Trophoblast cell (in vitro differentiated cells and primary cell): ENCODE measurements around the gene KDELR1.
A peak's percentile ranks its signal among the peaks of the same experiment; 100 is the strongest.
"Not testable (repeated sequence)": the region's sequence is repeated elsewhere in the genome, so short reads cannot be mapped to it uniquely, and the experiment has no call there.

Experiments used
- DNase-seq, 2 donors: peaks; one replicate each; pipeline ENCODE4 v3.0.0-alpha.2; 2016
- H2AFZ ChIP-seq: 2 replicates; pipeline ENCODE4 v1.6.1; 2013; ENCODE audit warnings: low read length, moderate library complexity, mild to moderate bottlenecking; ENCODE audit not compliant: insufficient read depth, poor library complexity
- H2AK5ac ChIP-seq: 2 replicates; pipeline ENCODE4 v1.6.1; 2013; ENCODE audit warnings: mild to moderate bottlenecking, low read length
- H2BK120ac ChIP-seq: 2 replicates; pipeline ENCODE4 v1.6.1; 2013; ENCODE audit warnings: low read length, mild to moderate bottlenecking, moderate library complexity; ENCODE audit not compliant: insufficient read depth, poor library complexity
- H2BK12ac ChIP-seq: 2 replicates; pipeline ENCODE4 v1.6.1; 2013; ENCODE audit warnings: mild to moderate bottlenecking, low read length, moderate library complexity
- H2BK5ac ChIP-seq: 2 replicates; pipeline ENCODE4 v1.6.1; 2013; ENCODE audit warnings: low read length, low read depth, moderate library complexity, mild to moderate bottlenecking; ENCODE audit not compliant: poor library complexity
- H3K14ac ChIP-seq: 2 replicates; pipeline ENCODE4 v1.6.1; 2013; ENCODE audit warnings: mild to moderate bottlenecking, low read length
- H3K18ac ChIP-seq: 2 replicates; pipeline ENCODE4 v1.6.1; 2013; ENCODE audit warnings: mild to moderate bottlenecking, low read length
- H3K23ac ChIP-seq: 2 replicates; pipeline ENCODE4 v1.6.1; 2013; ENCODE audit warnings: low read length
- H3K27ac ChIP-seq: 2 replicates; pipeline ENCODE4 v1.5.1; 2013; ENCODE audit warnings: low read depth, mild to moderate bottlenecking, inconsistent platforms, low read length, moderate library complexity
- H3K27me3 ChIP-seq: 2 replicates; pipeline ENCODE4 v1.6.1; 2013; ENCODE audit warnings: inconsistent platforms, mild to moderate bottlenecking, low read length, moderate library complexity; ENCODE audit not compliant: insufficient read depth
- H3K36me3 ChIP-seq, 2 experiments: 1 replicate in 1 of 2; 2 replicates in 1 of 2; pipeline ENCODE4 v1.6.1; 2013; ENCODE audit warnings: low read length in 2 of 2, mild to moderate bottlenecking in 2 of 2, moderate library complexity in 1 of 2; ENCODE audit not compliant: insufficient read depth in 2 of 2, control insufficient read depth in 1 of 2
- H3K4ac ChIP-seq: 2 replicates; pipeline ENCODE4 v1.6.1; 2013; ENCODE audit warnings: low read depth, mild to moderate bottlenecking, low read length, moderate library complexity
- H3K4me1 ChIP-seq, 2 experiments: 1 replicate in 1 of 2; 2 replicates in 1 of 2; pipeline ENCODE4 v1.6.1; 2013; ENCODE audit warnings: low read length in 2 of 2, mild to moderate bottlenecking in 2 of 2, moderate library complexity in 1 of 2; ENCODE audit not compliant: insufficient read depth in 2 of 2, control insufficient read depth in 1 of 2
- H3K4me2 ChIP-seq: 2 replicates; pipeline ENCODE4 v1.6.1; 2013; ENCODE audit warnings: inconsistent platforms, mild to moderate bottlenecking, low read length, moderate library complexity
- H3K4me3 ChIP-seq: 2 replicates; pipeline ENCODE4 v1.5.1; 2013; ENCODE audit warnings: mild to moderate bottlenecking, low read depth, low read length, inconsistent platforms
- H3K79me1 ChIP-seq: one replicate; pipeline ENCODE4 v1.6.1; 2013; ENCODE audit warnings: low read length
- H3K79me2 ChIP-seq: 2 replicates; pipeline ENCODE4 v1.6.1; 2013; ENCODE audit warnings: low read length, mild to moderate bottlenecking; ENCODE audit not compliant: control insufficient read depth, insufficient read depth, poor library complexity
- H3K9ac ChIP-seq: 2 replicates; pipeline ENCODE4 v1.6.1; 2013; ENCODE audit warnings: mild to moderate bottlenecking, low read length
- H3K9me3 ChIP-seq: 2 replicates; pipeline ENCODE4 v1.6.1; 2013; ENCODE audit warnings: low read depth, mild to moderate bottlenecking, control low read depth, inconsistent platforms, low read length; ENCODE audit not compliant: insufficient read depth
- H4K12ac ChIP-seq: 2 replicates; pipeline ENCODE4 v1.6.1; 2013; ENCODE audit warnings: low read depth, mild to moderate bottlenecking, low read length, moderate library complexity
- H4K8ac ChIP-seq: 2 replicates; pipeline ENCODE4 v1.6.1; 2013; ENCODE audit warnings: low read depth, mild to moderate bottlenecking, low read length, moderate library complexity
- H4K91ac ChIP-seq: one replicate; pipeline ENCODE4 v1.6.1; 2013; ENCODE audit warnings: low read depth, mild to moderate bottlenecking, low read length, moderate library complexity
- WGBS: extraction: QIAGEN DNeasy Blood & Tissue Kit; methylation state at CpG from one replicate; pipeline ENCODE4 v1.1.7; 2013; ENCODE audit warnings: missing lambda C conversion rate; ENCODE audit not compliant: insufficient read length, insufficient coverage; ENCODE audit errors: extremely low coverage; 5-methylcytosine and 5-hydroxymethylcytosine counted together

KDELR1 gene

GRCh38 chr19:48394331-48395169 lies 3.2 kb upstream of the KDELR1 start:
- Histone ChIP-seq H2BK12ac (peak overlapping the region; percentile 19), H3K9me3 (peaks cover 2% of the 10 kb centered on the region), H3K27me3 (peaks cover 18% of the 10 kb centered on the region), H3K4me3 (peak overlapping the region; percentile 51), H4K8ac (peak overlapping the region; percentile 30), H3K27ac (no peak overlapping the region), H3K79me2 (peaks cover 20% of the 10 kb centered on the region), H2BK120ac (no peak overlapping the region), H4K91ac (peak overlapping the region; percentile 45), H3K36me3 (peaks cover under 1% of the 10 kb centered on the region in 2 experiments), H3K14ac (peak overlapping the region; percentile 50), H4K12ac (no peak overlapping the region), H3K4ac (no peak overlapping the region), H2BK5ac (no peak overlapping the region), H2AK5ac (peak overlapping the region; percentile 28), H3K4me1 (peaks cover 18 to 32% of the 10 kb centered on the region in 2 experiments), H2AFZ (no peak overlapping the region), H3K79me1 (peaks cover 34% of the 10 kb centered on the region), H3K9ac (no peak overlapping the region), H3K4me2 (peak overlapping the region; percentile 84), H3K18ac (peak overlapping the region; percentile 19), H3K23ac (peak overlapping the region; percentile 55)
- WGBS: no CpG with 5 or more reads among the region's 38 CpGs
- no peak for DNase-seq

DNA sequence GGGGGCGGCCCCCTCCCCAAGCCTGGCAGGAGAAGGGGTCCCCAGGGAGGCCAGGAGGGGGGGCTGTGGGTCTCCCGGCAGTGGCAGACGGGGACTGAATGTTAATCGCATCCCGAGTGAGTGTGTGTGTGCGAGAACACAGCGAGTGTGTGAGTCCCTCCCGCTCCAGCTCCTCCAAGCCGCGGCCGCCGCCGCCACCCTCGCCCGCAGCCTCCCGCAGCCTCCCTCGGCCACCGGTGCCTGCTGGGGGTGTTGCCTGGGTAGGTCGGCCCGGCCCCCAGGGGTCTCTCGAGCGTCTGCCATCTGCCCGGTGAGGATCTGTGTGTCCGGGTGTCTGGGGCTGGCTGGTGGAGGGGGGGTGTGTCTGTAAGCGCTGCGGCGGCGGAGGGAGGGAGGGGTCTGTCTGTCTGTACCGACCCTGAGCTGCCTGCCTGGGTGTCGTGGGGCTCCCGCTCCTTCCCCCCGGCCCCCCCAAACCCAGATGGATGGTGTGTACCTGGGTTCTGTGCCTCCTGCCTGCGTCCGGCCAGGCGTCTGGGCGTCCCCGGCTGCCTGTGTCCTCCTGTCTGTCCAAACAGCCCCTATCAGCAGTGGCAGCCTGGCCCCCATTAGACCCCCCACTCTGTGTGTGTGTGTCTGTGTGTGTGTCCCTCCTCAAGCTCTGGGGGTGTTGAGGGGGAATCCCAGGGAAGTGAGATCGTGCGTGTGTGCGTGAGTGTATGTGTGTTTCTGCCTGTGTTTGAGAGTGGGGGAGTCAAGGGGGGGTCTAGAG lies 2.4 kb upstream of the KDELR1 start, which contains the start of gene GRIN2D:
Gene GRIN2D (plus strand): TSS at position 110 of the 772 bp plus-strand sequence. CDS start 4,725 bp downstream, outside the sequence.
- peak within 1 kb of the TSS; percentile 2 for H3K27ac ChIP-seq
- peaks cover 31% of the 10 kb centered on the region for H3K79me1 ChIP-seq
- DNase-seq: peak; percentile 59 to 74
- peaks cover 2% of the 10 kb centered on the region for H3K9me3 ChIP-seq
- H3K4me2 ChIP-seq: peak within 1 kb of the TSS; percentile 84
- peak within 1 kb of the TSS; percentile 51 for H2BK12ac ChIP-seq
- peak within 1 kb of the TSS; percentile 44 for H4K8ac ChIP-seq
- H3K4me1 ChIP-seq: peaks cover 18 to 32% of the 10 kb centered on the region in 2 experiments
- H3K79me2 ChIP-seq: peaks cover 20% of the 10 kb centered on the region
- H2AK5ac ChIP-seq: peak within 1 kb of the TSS; percentile 58
- H3K27me3 ChIP-seq: peaks cover 18% of the 10 kb centered on the region
- peak within 1 kb of the TSS; percentile 63 for H3K18ac ChIP-seq
- H2AFZ ChIP-seq: peak within 1 kb of the TSS; percentile 42
- peak within 1 kb of the TSS; percentile 51 for H3K4me3 ChIP-seq
- H4K12ac ChIP-seq: peak within 1 kb of the TSS; percentile 72
- H3K36me3 ChIP-seq: peaks cover 6 to 8% of the 10 kb centered on the region in 2 experiments
- peak within 1 kb of the TSS; percentile 83 for H3K14ac ChIP-seq
- no peak within 1 kb of the TSS for H2BK5ac ChIP-seq
- H3K9ac ChIP-seq: no peak within 1 kb of the TSS
- no CpG with 5 or more reads among the region's 40 CpGs for WGBS
- peak within 1 kb of the TSS; percentile 75 for H2BK120ac ChIP-seq
- H3K23ac ChIP-seq: no peak within 1 kb of the TSS
- peak within 1 kb of the TSS; percentile 21 for H3K4ac ChIP-seq
- peak within 1 kb of the TSS; percentile 45 for H4K91ac ChIP-seq

- Histone ChIP-seq H3K18ac (peak overlapping the region; percentile 63), H3K4me3 (peak overlapping the region; percentile 11), H2AFZ (peak overlapping the region; percentile 42), H3K9ac (no peak overlapping the region), H3K36me3 (peaks cover 10 to 12% of the 10 kb centered on the region in 2 experiments), H3K4me1 (peaks cover 16 to 30% of the 10 kb centered on the region in 2 experiments), H2AK5ac (peak overlapping the region; percentile 58), H4K91ac (peak overlapping the region; percentile 12), H2BK5ac (no peak overlapping the region), H4K12ac (no peak overlapping the region), H3K27me3 (peaks cover 18% of the 10 kb centered on the region), H3K4ac (peak overlapping the region; percentile 21), H3K14ac (no peak overlapping the region), H3K9me3 (peaks cover 2% of the 10 kb centered on the region), H3K79me2 (peaks cover 18% of the 10 kb centered on the region), H2BK120ac (peak overlapping the region; percentile 75), H2BK12ac (peak overlapping the region; percentile 51), H3K4me2 (peak overlapping the region; percentile 84), H3K23ac (no peak overlapping the region), H3K79me1 (peaks cover 29% of the 10 kb centered on the region), H3K27ac (no peak overlapping the region), H4K8ac (peak overlapping the region; percentile 44)
- no CpG with 5 or more reads among the region's 15 CpGs for WGBS
- peak; percentile 35 to 54 for DNase-seq
Measured at GRCh38 chr19:48392860-48393558, 1.7 kb upstream of the KDELR1 start.

GRCh38 chr19:48392006-48392344 lies 624 bp upstream of the KDELR1 start:
- H3K9me3 ChIP-seq, H2BK12ac ChIP-seq, H3K4me3 ChIP-seq, H3K4me2 ChIP-seq, H2BK120ac ChIP-seq, H3K4ac ChIP-seq, H4K91ac ChIP-seq, H4K8ac ChIP-seq, H3K27ac ChIP-seq, H2AK5ac ChIP-seq, DNase-seq, H4K12ac ChIP-seq, H2BK5ac ChIP-seq, H3K9ac ChIP-seq, H3K14ac ChIP-seq, H2AFZ ChIP-seq, H3K18ac ChIP-seq, H3K23ac ChIP-seq: not testable (repeated sequence)
- no CpG with 5 or more reads among the region's 1 CpG for WGBS
- peaks cover 27% of the 10 kb centered on the region for H3K79me1 ChIP-seq
- peaks cover 11 to 23% of the 10 kb centered on the region in 2 experiments for H3K4me1 ChIP-seq
- H3K27me3 ChIP-seq: peaks cover 18% of the 10 kb centered on the region
- peaks cover 18% of the 10 kb centered on the region for H3K79me2 ChIP-seq
- peaks cover 16 to 22% of the 10 kb centered on the region in 2 experiments for H3K36me3 ChIP-seq
